Astrocyte (in vitro differentiated cells and primary cell): ENCODE data around the gene CA5B.

ENCODE experiments used
- EZH2 ChIP-seq: IDR thresholded peaks from 2 replicates; pipeline ENCODE4 v1.6.1; 2012; ENCODE audit warnings: mild to moderate bottlenecking, low read length, inconsistent platforms; ENCODE audit not compliant: insufficient read depth
- TF ChIP-seq, protein P1 (sequence below): IDR thresholded peaks from 2 replicates; pipeline ENCODE4 v1.5.1; 2011; ENCODE audit warnings: low read depth, mild to moderate bottlenecking, inconsistent platforms, low read length, moderate library complexity; ENCODE audit not compliant: insufficient read depth

GRCh38 chrX:15834827-15835595, 96.9 kb downstream of the CA5B start:
- TF ChIP-seq, protein P1, sequence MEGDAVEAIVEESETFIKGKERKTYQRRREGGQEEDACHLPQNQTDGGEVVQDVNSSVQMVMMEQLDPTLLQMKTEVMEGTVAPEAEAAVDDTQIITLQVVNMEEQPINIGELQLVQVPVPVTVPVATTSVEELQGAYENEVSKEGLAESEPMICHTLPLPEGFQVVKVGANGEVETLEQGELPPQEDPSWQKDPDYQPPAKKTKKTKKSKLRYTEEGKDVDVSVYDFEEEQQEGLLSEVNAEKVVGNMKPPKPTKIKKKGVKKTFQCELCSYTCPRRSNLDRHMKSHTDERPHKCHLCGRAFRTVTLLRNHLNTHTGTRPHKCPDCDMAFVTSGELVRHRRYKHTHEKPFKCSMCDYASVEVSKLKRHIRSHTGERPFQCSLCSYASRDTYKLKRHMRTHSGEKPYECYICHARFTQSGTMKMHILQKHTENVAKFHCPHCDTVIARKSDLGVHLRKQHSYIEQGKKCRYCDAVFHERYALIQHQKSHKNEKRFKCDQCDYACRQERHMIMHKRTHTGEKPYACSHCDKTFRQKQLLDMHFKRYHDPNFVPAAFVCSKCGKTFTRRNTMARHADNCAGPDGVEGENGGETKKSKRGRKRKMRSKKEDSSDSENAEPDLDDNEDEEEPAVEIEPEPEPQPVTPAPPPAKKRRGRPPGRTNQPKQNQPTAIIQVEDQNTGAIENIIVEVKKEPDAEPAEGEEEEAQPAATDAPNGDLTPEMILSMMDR: no peak
- no peak for TF ChIP-seq EZH2
